H1 (cell line): ENCODE data around the gene ELMOD2. TPM values are rescaled to one million over a fixed set of nuclear protein-coding genes. Genes with fewer than 3 reads are reported as not detected.

Experiments used
- CTCF ChIA-PET: fragments of 300-600 bp; sonication (Branson Sonifier 250); formaldehyde crosslinking; loops from one replicate; lab custom pipeline; 2021; ENCODE audit not compliant: partially characterized antibody; lab: Charles Lee
- POLR2A ChIA-PET: fragments of 300-600 bp; sonication (Branson Sonifier 250); formaldehyde crosslinking; loops from one replicate; lab custom pipeline; 2021; ENCODE audit warnings: inconsistent platforms; ENCODE audit not compliant: partially characterized antibody; lab: Charles Lee
- DNase-seq, 2 experiments: peaks; one replicate each; pipeline versions ENCODE4 v3.0.0 to v3.0.0-alpha.2; 2010 to 2022; ENCODE audit warnings: low spot score in 2 of 2, low read depth in 1 of 2, mixed read lengths in 1 of 2
- FAIRE-seq: peaks from 2 replicates; lab custom pipeline; 2011; peaks lifted over from hg19 to GRCh38; lab: Jason Lieb, UNC
- H2AFZ ChIP-seq: 2 replicates; pipeline ENCODE4 v1.8.1; 2012; ENCODE audit warnings: low read length, inconsistent platforms
- H2AK5ac ChIP-seq: 2 replicates; pipeline ENCODE4 v1.6.1; 2013; ENCODE audit warnings: low read depth, low read length
- H2BK120ac ChIP-seq: replicated peaks from 2 replicates; pipeline ENCODE3; 2013; ENCODE audit warnings: low read depth, low read length, inconsistent platforms
- H2BK12ac ChIP-seq: 2 replicates; pipeline ENCODE4 v1.6.1; 2013; ENCODE audit warnings: low read depth, low read length
- H2BK15ac ChIP-seq: 2 replicates; pipeline ENCODE4 v1.6.1; 2013; ENCODE audit warnings: low read length
- H2BK20ac ChIP-seq: 2 replicates; pipeline ENCODE4 v1.6.1; 2013; ENCODE audit warnings: low read length
- H2BK5ac ChIP-seq: 2 replicates; pipeline ENCODE4 v1.6.1; 2013; ENCODE audit warnings: low read depth, low read length
- H3K14ac ChIP-seq: 2 replicates; pipeline ENCODE4 v1.6.1; 2013; ENCODE audit warnings: inconsistent platforms; ENCODE audit not compliant: insufficient read length
- H3K18ac ChIP-seq: 2 replicates; pipeline ENCODE4 v1.6.1; 2013; ENCODE audit warnings: low read length; ENCODE audit errors: extremely low read depth
- H3K23ac ChIP-seq: 2 replicates; pipeline ENCODE4 v1.6.1; 2013; ENCODE audit warnings: inconsistent platforms; ENCODE audit not compliant: insufficient read length
- H3K23me2 ChIP-seq: 2 replicates; pipeline ENCODE4 v1.6.1; 2013; ENCODE audit warnings: low read depth, low read length
- H3K27ac ChIP-seq: 2 replicates; pipeline ENCODE4 v1.6.1; 2011; ENCODE audit warnings: low read depth, low read length, inconsistent platforms
- H3K27me3 ChIP-seq, 4 experiments: replicated peaks in 1 of 4; 1 replicate in 1 of 4; 2 replicates in 3 of 4; pipeline versions ENCODE4 v1.6.1 to v1.8.1; 2011 to 2013; ENCODE audit warnings: low read length in 3 of 4, mild to moderate bottlenecking in 3 of 4, inconsistent platforms in 2 of 4, mixed read lengths in 2 of 4, moderate library complexity in 1 of 4; ENCODE audit not compliant: control insufficient read depth in 3 of 4, insufficient read depth in 3 of 4; ENCODE audit errors: extremely low read depth in 1 of 4
- H3K36me3 ChIP-seq, 4 experiments: 2 replicates each; pipeline versions ENCODE4 v1.6.1 to v1.8.1; 2011 to 2013; ENCODE audit warnings: mild to moderate bottlenecking in 4 of 4, low read length in 3 of 4, moderate library complexity in 2 of 4, control low read depth in 1 of 4, inconsistent platforms in 1 of 4; ENCODE audit not compliant: insufficient read depth in 4 of 4, control insufficient read depth in 2 of 4
- H3K4ac ChIP-seq: replicated peaks from 2 replicates; pipeline ENCODE3; 2013; ENCODE audit warnings: low read length, low read depth, mixed read lengths, inconsistent platforms; ENCODE audit not compliant: insufficient read length
- H3K4me1 ChIP-seq, 4 experiments: replicated peaks in 1 of 4; 1 replicate in 1 of 4; 2 replicates in 3 of 4; pipeline versions ENCODE4 v1.6.1 to v1.8.1; 2011 to 2013; ENCODE audit warnings: low read length in 3 of 4, inconsistent platforms in 2 of 4, mixed read lengths in 1 of 4; ENCODE audit not compliant: insufficient read depth in 4 of 4, control insufficient read depth in 3 of 4
- H3K4me2 ChIP-seq, 2 experiments: 2 replicates each; pipeline versions ENCODE4 v1.6.1 to v1.8.1; 2011 to 2013; ENCODE audit warnings: low read depth in 2 of 2, low read length in 2 of 2, control low read depth in 1 of 2, inconsistent platforms in 1 of 2, mild to moderate bottlenecking in 1 of 2; ENCODE audit not compliant: insufficient read depth in 1 of 2
- H3K4me3 ChIP-seq, 4 experiments: fragments of 200-600, 300-600 bp in 1 of 4; sonication (generic), shearing (Covaris generic), sonication (Bioruptor Twin) in 1 of 4; 2 replicates each; pipeline versions ENCODE4 v1.5.1 to v1.8.1; 2011 to 2016; ENCODE audit warnings: low read length in 4 of 4, low read depth in 3 of 4, control low read depth in 2 of 4, inconsistent platforms in 2 of 4, mild to moderate bottlenecking in 2 of 4, mixed read lengths in 1 of 4, moderate library complexity in 1 of 4; ENCODE audit not compliant: insufficient read depth in 2 of 4; ENCODE audit errors: extremely low read depth in 1 of 4
- H3K56ac ChIP-seq: replicated peaks from 2 replicates; pipeline ENCODE3; 2013; ENCODE audit warnings: low read depth, mild to moderate bottlenecking, mixed read lengths, low read length, inconsistent platforms; ENCODE audit not compliant: insufficient read length
- H3K79me1 ChIP-seq: 2 replicates; pipeline ENCODE4 v1.6.1; 2013; ENCODE audit warnings: low read depth, low read length, control low read depth
- H3K79me2 ChIP-seq, 2 experiments: 2 replicates each; pipeline versions ENCODE4 v1.6.1 to v1.8.1; 2012 to 2013; ENCODE audit warnings: low read length in 2 of 2, mild to moderate bottlenecking in 2 of 2, inconsistent platforms in 1 of 2; ENCODE audit not compliant: insufficient read depth in 2 of 2, control insufficient read depth in 1 of 2
- H3K9ac ChIP-seq, 4 experiments: replicated peaks in 1 of 4; 1 replicate in 1 of 4; 2 replicates in 3 of 4; pipeline versions ENCODE4 v1.6.1 to v1.8.1; 2011 to 2013; ENCODE audit warnings: low read depth in 3 of 4, low read length in 3 of 4, control low read depth in 2 of 4, mild to moderate bottlenecking in 2 of 4, moderate library complexity in 2 of 4, inconsistent platforms in 1 of 4; ENCODE audit errors: extremely low read depth in 1 of 4
- H3K9me3 ChIP-seq, 2 experiments: 2 replicates each; pipeline versions ENCODE4 v1.6.1 to v1.8.1; 2012 to 2013; ENCODE audit warnings: mild to moderate bottlenecking in 2 of 2, moderate library complexity in 2 of 2, control low read depth in 1 of 2, inconsistent platforms in 1 of 2, low read depth in 1 of 2, low read length in 1 of 2, mixed read lengths in 1 of 2; ENCODE audit not compliant: insufficient read depth in 2 of 2
- H4K20me1 ChIP-seq, 2 experiments: replicated peaks in 1 of 2; 2 replicates each; pipeline versions ENCODE3 to v1.8.1; 2011 to 2013; ENCODE audit warnings: inconsistent platforms in 2 of 2, low read length in 2 of 2, mild to moderate bottlenecking in 1 of 2; ENCODE audit not compliant: insufficient read depth in 2 of 2, control insufficient read depth in 1 of 2
- H4K5ac ChIP-seq: 2 replicates; pipeline ENCODE4 v1.6.1; 2013; ENCODE audit warnings: low read length, low read depth, mixed read lengths, inconsistent platforms; ENCODE audit not compliant: insufficient read length
- H4K8ac ChIP-seq: 2 replicates; pipeline ENCODE4 v1.8.0; 2013; ENCODE audit warnings: mild to moderate bottlenecking, moderate library complexity, low read length, inconsistent platforms; ENCODE audit not compliant: insufficient read depth; ENCODE audit errors: extremely low read depth
- H4K91ac ChIP-seq: replicated peaks from 2 replicates; pipeline ENCODE3; 2013; ENCODE audit warnings: low read length, mixed read lengths, inconsistent platforms; ENCODE audit not compliant: insufficient read length
- EP300 ChIP-seq, 2 experiments: IDR thresholded peaks; 1 replicate in 1 of 2; 2 replicates in 1 of 2; pipeline ENCODE4 v1.6.1; 2011 to 2012; ENCODE audit warnings: low read depth in 2 of 2, low read length in 2 of 2, mild to moderate bottlenecking in 2 of 2, borderline replicate concordance in 1 of 2, inconsistent platforms in 1 of 2, moderate library complexity in 1 of 2
- EZH2 ChIP-seq: fragments of 200-600 bp; sonication (generic); IDR thresholded peaks from 2 replicates; pipeline ENCODE4 v1.7.1; 2012; ENCODE audit warnings: low read depth, mild to moderate bottlenecking, moderate library complexity, low read length, inconsistent platforms; ENCODE audit not compliant: severe bottlenecking
- FOSL1 ChIP-seq: IDR thresholded peaks from 2 replicates; pipeline ENCODE4 v1.6.1; 2011; ENCODE audit warnings: mild to moderate bottlenecking, low read depth, low read length, moderate library complexity; ENCODE audit not compliant: insufficient read depth
- GABPA ChIP-seq: IDR thresholded peaks from 2 replicates; pipeline ENCODE4 v1.6.1; 2011; ENCODE audit warnings: mild to moderate bottlenecking, low read length, moderate library complexity, borderline replicate concordance; ENCODE audit not compliant: insufficient read depth
- HDAC2 ChIP-seq, 2 experiments: fragments of 300-600 bp in 1 of 2; sonication (generic) in 1 of 2; IDR thresholded peaks; 2 replicates each; pipeline ENCODE4 v1.6.1; 2011 to 2012; ENCODE audit warnings: low read depth in 2 of 2, low read length in 2 of 2, mild to moderate bottlenecking in 2 of 2, moderate library complexity in 2 of 2, borderline replicate concordance in 1 of 2, inconsistent platforms in 1 of 2
- POLR2AphosphoS5 ChIP-seq: IDR thresholded peaks from 2 replicates; pipeline ENCODE4 v1.6.1; 2011; ENCODE audit warnings: low read depth, low read length
- RBBP5 ChIP-seq: IDR thresholded peaks from 2 replicates; pipeline ENCODE4 v1.7.1; 2012; ENCODE audit warnings: low read depth, mild to moderate bottlenecking, inconsistent platforms, low read length, moderate library complexity, borderline replicate concordance
- SIX5 ChIP-seq: IDR thresholded peaks from 2 replicates; pipeline ENCODE4 v1.6.1; 2011; ENCODE audit warnings: mild to moderate bottlenecking, low read depth, low read length
- SRF ChIP-seq: IDR thresholded peaks from 2 replicates; pipeline ENCODE4 v1.6.1; 2011; ENCODE audit warnings: mild to moderate bottlenecking, low read depth, low read length, moderate library complexity
- SUZ12 ChIP-seq: fragments of 200-600 bp; sonication (generic); IDR thresholded peaks from 2 replicates; pipeline ENCODE4 v1.6.1; 2012; ENCODE audit warnings: mild to moderate bottlenecking, inconsistent platforms, low read length, moderate library complexity, mixed read lengths
- TBP ChIP-seq: IDR thresholded peaks from 2 replicates; pipeline ENCODE4 v1.6.1; 2011; ENCODE audit warnings: low read depth, low read length, improper control_type of control experiment
- WGBS, 2 experiments: shearing (Covaris generic) in 1 of 2; methylation state at CpG; one replicate each; pipeline versions ENCODE4 v1.1.6 to v1.1.7; 2013 to 2015; ENCODE audit warnings: low lambda C conversion rate in 2 of 2, mixed read lengths in 2 of 2, inconsistent platforms in 1 of 2, low coverage in 1 of 2, missing lambda C conversion rate in 1 of 2; ENCODE audit not compliant: insufficient replicate concordance in 2 of 2, insufficient coverage in 1 of 2, insufficient read length in 1 of 2; ENCODE audit errors: extremely low coverage in 1 of 2, missing lambda C conversion rate in 1 of 2; 5-methylcytosine and 5-hydroxymethylcytosine counted together
- polyA plus RNA-seq, 7 experiments: library from polyadenylated mRNA; depleted of rRNA in 3 of 7; stranded (reverse) in 5 of 7; unstranded in 2 of 7; fragments of >200 nt in 5 of 7; fragments of 200-250 nt in 2 of 7; gene quantifications; 1 replicate in 5 of 7; 2 replicates in 1 of 7; 4 replicates in 1 of 7; pipeline versions ENCODE4 v1.2.1 to v1.2.3, GENCODE V29; 2011 to 2013; ENCODE audit warnings: missing spikeins in 2 of 7, mixed read lengths in 2 of 7
- total RNA-seq: library from RNA; stranded (reverse); fragmentation: NEBNext Ultra II Directional; extraction: Animal tissue kit (Norgen Biotek cat#: 25700); gene quantifications from 2 replicates; pipeline ENCODE4 v1.2.1, GENCODE V29; 2021
- TF ChIP-seq, protein P1 (sequence below): IDR thresholded peaks from 2 replicates; pipeline ENCODE4 v1.6.1; 2011; ENCODE audit warnings: low read length, improper control_type of control experiment
- TF ChIP-seq, protein P2 (sequence below): IDR thresholded peaks from 2 replicates; pipeline ENCODE4 v1.6.1; 2012; ENCODE audit warnings: inconsistent platforms

The ELMOD2 gene
- total and polyA plus RNA-seq, 2 of the 8 experiments (the other 6 are each of a cell fraction or from before 2014, with no cell fraction given) = 6.6 to 27.9 TPM

GRCh38 chr4:140483445-140483844 lies 40.5 kb upstream of the ELMOD2 start:
- Histone ChIP-seq H4K91ac (no peak overlapping the region), H3K4me2 (no peak overlapping the region), H3K18ac (no peak overlapping the region), H3K23ac (no peak overlapping the region), H3K4me1 (no peaks in the 10 kb centered on the region), H3K36me3 (no peaks in the 10 kb centered on the region), H2BK20ac (no peak overlapping the region), H2AK5ac (no peak overlapping the region), H3K14ac (no peak overlapping the region), H3K27me3 (no peaks in the 10 kb centered on the region), H4K20me1 (no peaks in the 10 kb centered on the region), H2BK120ac (no peak overlapping the region), H4K8ac (no peak overlapping the region), H3K79me1 (no peaks in the 10 kb centered on the region), H2BK12ac (no peak overlapping the region), H3K27ac (no peak overlapping the region), H4K5ac (no peak overlapping the region), H3K4me3 (no peak overlapping the region), H3K9ac (no peak overlapping the region), H2AFZ (no peak overlapping the region), H2BK15ac (no peak overlapping the region), H3K56ac (no peak overlapping the region), H2BK5ac (no peak overlapping the region), H3K9me3 (0 out of 4 replicates have a peak, but pooled peaks cover 0 to 5% of the 10 kb centered on the region in 2 experiments), H3K79me2 (no peaks in the 10 kb centered on the region), H3K23me2 (no peaks in the 10 kb centered on the region)
- 84% methylated on average over 4 of the region's 4 CpGs; no CpG with 5 or more reads in 1 of the 2 experiments for WGBS, 2 experiments
- ChIA-PET CTCF (no interaction called here), POLR2A (no interaction called here)
- no peak for DNase-seq
- TF ChIP-seq SUZ12 (no peak), EZH2 (no peak), SIX5 (no peak), HDAC2 (IDR thresholded peaks at IDR 0.05; ENCODE audit: borderline replicate concordance in 1 of 2, low read depth in 2 of 2, low read length in 2 of 2) (no peak), TBP (no peak), GABPA (no peak), SRF (no peak), POLR2AphosphoS5 (no peak), EP300 (IDR thresholded peaks at IDR 0.05; ENCODE audit: borderline replicate concordance in 1 of 2, low read depth in 2 of 2, low read length in 2 of 2) (no peak), RBBP5 (no peak), FOSL1 (no peak)
- TF ChIP-seq, protein P1, sequence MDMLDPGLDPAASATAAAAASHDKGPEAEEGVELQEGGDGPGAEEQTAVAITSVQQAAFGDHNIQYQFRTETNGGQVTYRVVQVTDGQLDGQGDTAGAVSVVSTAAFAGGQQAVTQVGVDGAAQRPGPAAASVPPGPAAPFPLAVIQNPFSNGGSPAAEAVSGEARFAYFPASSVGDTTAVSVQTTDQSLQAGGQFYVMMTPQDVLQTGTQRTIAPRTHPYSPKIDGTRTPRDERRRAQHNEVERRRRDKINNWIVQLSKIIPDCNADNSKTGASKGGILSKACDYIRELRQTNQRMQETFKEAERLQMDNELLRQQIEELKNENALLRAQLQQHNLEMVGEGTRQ = no peak
- TF ChIP-seq, protein P2, sequence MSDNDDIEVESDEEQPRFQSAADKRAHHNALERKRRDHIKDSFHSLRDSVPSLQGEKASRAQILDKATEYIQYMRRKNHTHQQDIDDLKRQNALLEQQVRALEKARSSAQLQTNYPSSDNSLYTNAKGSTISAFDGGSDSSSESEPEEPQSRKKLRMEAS = no peak
- TF ChIP-seq, all 59 proteins: peak for 0
- H3K4ac ChIP-seq = no peak overlapping the region
- FAIRE-seq = no peak
